B cell (primary cell): ENCODE measurements around the gene EGFL8. TPM values are rescaled to one million over a fixed set of nuclear protein-coding genes. Genes with fewer than 3 reads are reported as not detected.

Experiments
- ATAC-seq: fragments of 200-7000 bp; cut with Tn5 transposase; one replicate; pipeline ENCODE4 v1.10.0; 2021; ENCODE audit warnings: low read depth, mild to moderate bottlenecking, moderate number of reproducible peaks, moderate library complexity
- CTCF ChIA-PET: fragments of 350-600 bp; sonication (Branson Sonifier 250); formaldehyde crosslinking; loops from one replicate; lab custom pipeline; 2021; ENCODE audit warnings: antibody characterized with exemption, inconsistent platforms; lab: Charles Lee
- POLR2A ChIA-PET: fragments of 350-600 bp; sonication (Branson Sonifier 250); formaldehyde crosslinking; loops from one replicate; lab custom pipeline; 2021; ENCODE audit warnings: antibody characterized with exemption; lab: Charles Lee
- DNase-seq: peaks from one replicate; pipeline ENCODE4 v3.0.0; 2013
- H2AFZ ChIP-seq: 2 replicates; pipeline ENCODE4 v1.6.1; 2012; ENCODE audit warnings: mild to moderate bottlenecking, low read depth, low read length; ENCODE audit not compliant: insufficient read depth, poor library complexity, severe bottlenecking
- H3K27ac ChIP-seq, 2 donors: 1 replicate in 1 of 2; 2 replicates in 1 of 2; pipeline ENCODE4 v1.5.1; 2012 to 2013; ENCODE audit warnings: low read length in 2 of 2, mild to moderate bottlenecking in 2 of 2, moderate library complexity in 1 of 2
- H3K27me3 ChIP-seq, 4 experiments: fragments of 200-600 bp in 1 of 4; sonication (generic) in 1 of 4; replicated peaks in 1 of 4; 1 replicate in 2 of 4; 2 replicates in 2 of 4; pipeline versions ENCODE4 v1.6.1 to v1.7.0; 2013 to 2016; ENCODE audit warnings: low read length in 3 of 4, mild to moderate bottlenecking in 2 of 4, mixed read lengths in 1 of 4, moderate library complexity in 1 of 4; ENCODE audit not compliant: insufficient read depth in 4 of 4, control insufficient read depth in 3 of 4; ENCODE audit errors: control extremely low read depth in 1 of 4
- H3K36me3 ChIP-seq, 2 experiments: replicated peaks in 1 of 2; 1 replicate in 1 of 2; 2 replicates in 1 of 2; pipeline versions ENCODE4 v1.6.1 to v1.7.1; 2013; ENCODE audit warnings: low read length in 1 of 2; ENCODE audit not compliant: insufficient read depth in 2 of 2, control insufficient read depth in 1 of 2; ENCODE audit errors: control extremely low read depth in 1 of 2, extremely low read depth in 1 of 2
- H3K4me1 ChIP-seq, 2 donors: fragments of 200-600 bp in 1 of 2; sonication (generic) in 1 of 2; 1 replicate in 1 of 2; 2 replicates in 1 of 2; pipeline versions ENCODE4 v1.5.1 to v1.6.1; 2013 to 2017; ENCODE audit warnings: low read length in 2 of 2; ENCODE audit not compliant: control insufficient read depth in 2 of 2, insufficient read depth in 2 of 2
- H3K4me2 ChIP-seq: replicated peaks from 2 replicates; pipeline ENCODE3; 2012; ENCODE audit warnings: mild to moderate bottlenecking, low read depth, low read length; ENCODE audit not compliant: poor library complexity, severe bottlenecking
- H3K4me3 ChIP-seq, 5 experiments: fragments of 200-600 bp in 1 of 5; sonication (generic) in 1 of 5; 1 replicate in 3 of 5; 2 replicates in 2 of 5; pipeline versions ENCODE4 v1.5.1 to v1.7.0; 2011 to 2016; ENCODE audit warnings: low read length in 4 of 5, mild to moderate bottlenecking in 4 of 5, low read depth in 2 of 5, control low read depth in 1 of 5, moderate library complexity in 1 of 5; ENCODE audit not compliant: insufficient read depth in 1 of 5; ENCODE audit errors: control extremely low read depth in 1 of 5, extremely low read depth in 1 of 5
- H3K79me2 ChIP-seq: fragments of 200-600 bp; sonication (generic); one replicate; pipeline ENCODE4 v1.6.0; 2016; ENCODE audit warnings: low read length; ENCODE audit not compliant: control insufficient read depth, insufficient read depth
- H3K9ac ChIP-seq: fragments of 200-600 bp; sonication (generic); 2 replicates; pipeline ENCODE4 v1.6.1; 2017; ENCODE audit warnings: mild to moderate bottlenecking, low read length, moderate library complexity
- H3K9me3 ChIP-seq, 3 donors: one replicate each; pipeline versions ENCODE4 v1.6.1 to v1.7.1; 2013; ENCODE audit warnings: low read length in 2 of 3; ENCODE audit not compliant: control insufficient read depth in 2 of 3, insufficient read depth in 1 of 3; ENCODE audit errors: control extremely low read depth in 1 of 3
- H4K20me1 ChIP-seq: 2 replicates; pipeline ENCODE4 v1.6.0; 2012; ENCODE audit warnings: mild to moderate bottlenecking, low read length; ENCODE audit not compliant: insufficient read depth, control insufficient read depth, poor library complexity, severe bottlenecking
- H3K27ac Mint-ChIP-seq: one replicate; pipeline ENCODE4 v1.8.0; 2021; ENCODE audit warnings: mixed read lengths
- H3K27me3 Mint-ChIP-seq: one replicate; pipeline ENCODE4 v1.8.0; 2021; ENCODE audit warnings: mixed read lengths
- H3K4me1 Mint-ChIP-seq: one replicate; pipeline ENCODE4 v1.8.0; 2021; ENCODE audit warnings: mixed read lengths
- H3K4me3 Mint-ChIP-seq: one replicate; pipeline ENCODE4 v1.8.0; 2021; ENCODE audit warnings: mixed read lengths
- H3K9me3 Mint-ChIP-seq: one replicate; pipeline ENCODE4 v1.8.0; 2022; ENCODE audit warnings: mixed read lengths; ENCODE audit not compliant: insufficient read depth
- CTCF ChIP-seq: fragments of 200-600 bp; IDR thresholded peaks from one replicate; pipeline ENCODE4 v1.8.0; 2022; ENCODE audit warnings: antibody characterized with exemption, mild to moderate bottlenecking
- EZH2 ChIP-seq: IDR thresholded peaks from 2 replicates; pipeline ENCODE4 v1.6.1; 2012; ENCODE audit warnings: borderline replicate concordance, low read depth, mild to moderate bottlenecking, moderate library complexity, low read length; ENCODE audit not compliant: insufficient read depth, poor library complexity, severe bottlenecking
- WGBS: methylation state at CpG from one replicate; pipeline ENCODE4 v1.1.5; 2013; ENCODE audit warnings: missing lambda C conversion rate; ENCODE audit not compliant: insufficient coverage; 5-methylcytosine and 5-hydroxymethylcytosine counted together
- intact Hi-C: fragments of 100-400 bp; cut with micrococcal nuclease; formaldehyde crosslinking; loops from one replicate; pipeline ENCODE4 v1.10.0; 2022
- polyA plus RNA-seq: library from polyadenylated mRNA; depleted of rRNA; stranded (reverse); fragments of >200 nt; gene quantifications from 2 replicates; pipeline ENCODE4 v1.2.3, GENCODE V29; 2012
- total RNA-seq, 2 donors: library from RNA; stranded (reverse); fragments of 120-200 nt in 1 of 2; gene quantifications; 1 replicate in 1 of 2; 2 replicates in 1 of 2; pipeline versions ENCODE4 v1.2.3 to v1.2.4, GENCODE V29; 2013 to 2022

Gene EGFL8
- total and polyA plus RNA-seq, 2 donors (not counting 1 experiment from before 2014, with no cell fraction given), result 0.91 to 3.9 TPM

DNA sequence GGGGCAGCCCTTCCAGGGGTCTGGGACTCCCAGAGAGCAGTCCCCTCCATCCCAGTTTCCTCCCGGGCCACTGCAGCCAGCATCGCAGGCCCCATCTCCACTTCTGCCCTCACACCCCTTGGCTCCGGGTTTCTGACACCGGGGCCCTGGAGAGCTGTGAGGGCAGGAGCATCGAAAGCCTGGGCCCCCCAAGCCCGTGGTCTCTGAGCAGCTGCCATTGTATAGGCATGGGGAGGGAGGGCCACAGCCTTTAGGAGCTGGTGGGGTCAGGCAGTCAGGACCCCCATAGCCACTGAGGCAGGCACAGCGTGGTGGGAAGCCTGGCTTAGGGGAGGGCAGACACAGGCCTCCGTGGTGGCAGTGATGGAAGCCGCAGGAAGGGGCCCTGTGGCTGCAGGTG, 37.8 kb downstream of the EGFL8 start:
- Mint-ChIP-seq H3K4me3 (no peak overlapping the region), H3K4me1 (peaks cover 4% of the 10 kb centered on the region), H3K9me3 (no peaks in the 10 kb centered on the region), H3K27me3 (peaks cover 8% of the 10 kb centered on the region), H3K27ac (no peak overlapping the region)
- Histone ChIP-seq H3K79me2 (no peaks in the 10 kb centered on the region), H3K27me3 (peaks cover 0 to 8% (median 2%) of the 10 kb centered on the region in 4 experiments), H4K20me1 (no peaks in the 10 kb centered on the region), H3K9me3 (no peaks in the 10 kb centered on the region), H3K4me1 (peaks cover under 1 to 3% of the 10 kb centered on the region in 2 donors), H3K27ac (no peak overlapping the region), H3K4me2 (no peak overlapping the region), H3K4me3 (no peak overlapping the region), H3K36me3 (no peaks in the 10 kb centered on the region), H2AFZ (no peak overlapping the region), H3K9ac (no peak overlapping the region)
- WGBS, result 77% methylated on average over 7 of the region's 9 CpGs
- ATAC-seq (no peak), DNase-seq (no peak)
- POLR2A ChIA-PET, result no interaction called here
- CTCF ChIA-PET, result no interaction called here
- intact Hi-C loops, result no loop called here
- TF ChIP-seq CTCF (no peak), EZH2 (no peak)

- intact Hi-C loops, result no loop called here
- no peaks in the 10 kb centered on the region for H3K4me1 ChIP-seq
- DNase-seq, result no peak
Measured at GRCh38 chr6:32203426-32204267, 39.3 kb downstream of the EGFL8 start.

More at GRCh38 chr6:32203426-32204267, 39.3 kb downstream of the EGFL8 start:
- Histone ChIP-seq H4K20me1 (no peaks in the 10 kb centered on the region), H2AFZ (no peak overlapping the region), H3K36me3 (no peaks in the 10 kb centered on the region), H3K27ac (no peak overlapping the region), H3K4me2 (no peak overlapping the region), H3K4me3 (no peak overlapping the region), H3K79me2 (no peaks in the 10 kb centered on the region), H3K9me3 (no peaks in the 10 kb centered on the region), H3K27me3 (peaks cover 0 to 8% (median 2%) of the 10 kb centered on the region in 4 experiments), H3K9ac (no peak overlapping the region)
- ChIA-PET POLR2A (no interaction called here), CTCF (no interaction called here)
- H3K27me3 Mint-ChIP-seq, result peaks cover 8% of the 10 kb centered on the region
- H3K9me3 Mint-ChIP-seq, result no peaks in the 10 kb centered on the region
- no peak overlapping the region for H3K4me3 Mint-ChIP-seq
- peaks cover 5% of the 10 kb centered on the region for H3K4me1 Mint-ChIP-seq
- H3K27ac Mint-ChIP-seq, result no peak overlapping the region
- TF ChIP-seq CTCF (no peak), EZH2 (no peak)
- ATAC-seq, result no peak
- WGBS, result 97% methylated on average over 9 of the region's 9 CpGs
